Spleen (tissue), 7 donors: ENCODE measurements around the gene UGT1A3.

ENCODE experiments used
- POLR2A ChIP-seq, 3 donors: fragments of 450-650 bp; IDR thresholded peaks; one replicate each; pipeline ENCODE4 v1.5.1; 2017; ENCODE audit warnings: antibody characterized with exemption in 3 of 3, mild to moderate bottlenecking in 1 of 3
- POLR2AphosphoS5 ChIP-seq, 3 donors: sonication (generic); formaldehyde crosslinking; IDR thresholded peaks; one replicate each; pipeline ENCODE4 v1.5.1; 2017; ENCODE audit warnings: antibody characterized with exemption in 3 of 3
- TF ChIP-seq, protein P1 (sequence below), 11 experiments: fragments of 200-600 bp in 7 of 11; fragments of 450-650 bp in 4 of 11; sonication (generic) in 4 of 11; IDR thresholded peaks in 8 of 11; conservative IDR thresholded peaks in 3 of 11; 1 replicate in 7 of 11; 2 replicates in 4 of 11; pipeline versions ENCODE4 v1.4.0 to v1.8.0; 2016 to 2021; ENCODE audit warnings: antibody characterized with exemption in 11 of 11, inconsistent platforms in 4 of 11, mild to moderate bottlenecking in 1 of 11
- donor health status: DM: no; HTN: no; CAD: no; lungs with moderate emphysema.
- donor health status: DM: no; HTN: no; CAD: no.
- donor health status: DM: no; HTN: no; CAD: no.

DNA sequence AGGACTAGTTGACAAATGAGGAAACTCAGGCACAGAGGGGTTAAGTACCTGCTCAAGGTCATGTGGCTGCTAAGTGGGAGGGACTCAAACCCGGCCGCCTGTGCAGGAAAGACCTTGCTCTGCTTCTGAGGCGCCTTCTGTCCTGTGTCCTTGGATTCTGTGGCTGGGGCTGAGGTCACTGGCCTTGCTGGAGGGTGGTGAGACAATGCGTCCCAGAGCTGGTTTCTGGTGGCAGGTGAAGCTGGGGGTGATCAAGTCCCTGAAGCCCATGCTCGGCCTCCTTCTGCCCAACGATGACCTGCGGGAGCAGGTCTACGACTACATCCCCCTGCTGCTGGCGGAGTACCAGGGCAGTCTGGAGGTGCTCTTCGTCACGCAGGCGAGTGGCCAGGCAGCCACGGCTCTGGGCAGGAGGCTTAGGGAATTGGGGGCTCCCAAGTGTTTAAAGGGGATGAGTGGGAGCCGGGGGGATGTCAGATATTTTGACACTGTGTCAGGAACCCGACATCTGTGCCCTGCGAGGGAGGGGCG, 65.4 kb downstream of the UGT1A3 start:
- TF ChIP-seq, protein P1, sequence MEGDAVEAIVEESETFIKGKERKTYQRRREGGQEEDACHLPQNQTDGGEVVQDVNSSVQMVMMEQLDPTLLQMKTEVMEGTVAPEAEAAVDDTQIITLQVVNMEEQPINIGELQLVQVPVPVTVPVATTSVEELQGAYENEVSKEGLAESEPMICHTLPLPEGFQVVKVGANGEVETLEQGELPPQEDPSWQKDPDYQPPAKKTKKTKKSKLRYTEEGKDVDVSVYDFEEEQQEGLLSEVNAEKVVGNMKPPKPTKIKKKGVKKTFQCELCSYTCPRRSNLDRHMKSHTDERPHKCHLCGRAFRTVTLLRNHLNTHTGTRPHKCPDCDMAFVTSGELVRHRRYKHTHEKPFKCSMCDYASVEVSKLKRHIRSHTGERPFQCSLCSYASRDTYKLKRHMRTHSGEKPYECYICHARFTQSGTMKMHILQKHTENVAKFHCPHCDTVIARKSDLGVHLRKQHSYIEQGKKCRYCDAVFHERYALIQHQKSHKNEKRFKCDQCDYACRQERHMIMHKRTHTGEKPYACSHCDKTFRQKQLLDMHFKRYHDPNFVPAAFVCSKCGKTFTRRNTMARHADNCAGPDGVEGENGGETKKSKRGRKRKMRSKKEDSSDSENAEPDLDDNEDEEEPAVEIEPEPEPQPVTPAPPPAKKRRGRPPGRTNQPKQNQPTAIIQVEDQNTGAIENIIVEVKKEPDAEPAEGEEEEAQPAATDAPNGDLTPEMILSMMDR (IDR thresholded peaks at IDR 0.05 in 8 of 11, conservative IDR thresholded peaks at IDR 0.05 in 3 of 11) = no peak
- TF ChIP-seq POLR2A (IDR thresholded peaks at IDR 0.05) = no peak
- TF ChIP-seq POLR2AphosphoS5 (IDR thresholded peaks at IDR 0.05) = no peak
